Caco-2 (cell line): ENCODE measurements around the gene MEX3A. TPM values are rescaled to one million over a fixed set of nuclear protein-coding genes. Genes with fewer than 3 reads are reported as not detected.

Experiments
- BruUV-seq: library from RNA; stranded (reverse); fragments of 400-500 nt; replicated peaks from 2 replicates; lab custom pipeline; 2021; lab: Mats Ljungman, UMichigan
- CTCF ChIA-PET: fragments of 300-600 bp; sonication (Branson Sonifier 250); formaldehyde crosslinking; loops from one replicate; lab custom pipeline; 2022; ENCODE audit warnings: antibody characterized with exemption; lab: Charles Lee
- POLR2A ChIA-PET: fragments of 300-600 bp; sonication (Branson Sonifier 250); formaldehyde crosslinking; loops from one replicate; lab custom pipeline; 2022; ENCODE audit warnings: antibody characterized with exemption; lab: Charles Lee
- DNase-seq, 2 experiments: peaks; one replicate each; pipeline versions ENCODE4 v3.0.0 to v3.0.0-alpha.2; 2020 to 2022
- H3K27me3 ChIP-seq: replicated peaks from 2 replicates; pipeline ENCODE4 v1.6.0; 2011; ENCODE audit warnings: low read length; ENCODE audit not compliant: control insufficient read depth, insufficient read depth
- H3K36me3 ChIP-seq: 2 replicates; pipeline ENCODE4 v1.5.1; 2011; ENCODE audit warnings: low read length; ENCODE audit not compliant: control insufficient read depth, insufficient read depth
- H3K4me1 ChIP-seq: fragments of 250-450 bp; sonication (Bioruptor Pico); 2 replicates; pipeline ENCODE4 v1.5.1; 2020; ENCODE audit warnings: mild to moderate bottlenecking
- H3K4me3 ChIP-seq: 2 replicates; pipeline ENCODE4 v1.5.1; 2011; ENCODE audit warnings: low read depth, mild to moderate bottlenecking, control low read depth, low read length
- H3K9me3 ChIP-seq: fragments of 250-450 bp; sonication (Bioruptor Pico); 2 replicates; pipeline ENCODE4 v1.5.1; 2020; ENCODE audit warnings: mild to moderate bottlenecking, moderate library complexity
- H3K27ac Mint-ChIP-seq: one replicate; pipeline ENCODE4 v1.8.0; 2022; ENCODE audit warnings: mixed read lengths; ENCODE audit not compliant: unreplicated experiment
- H3K27me3 Mint-ChIP-seq: one replicate; pipeline ENCODE4 v1.8.0; 2022; ENCODE audit warnings: mixed read lengths; ENCODE audit not compliant: insufficient read depth, unreplicated experiment
- H3K36me3 Mint-ChIP-seq: one replicate; pipeline ENCODE4 v1.8.0; 2022; ENCODE audit warnings: mild to moderate bottlenecking, mixed read lengths; ENCODE audit not compliant: insufficient read depth, unreplicated experiment
- H3K4me1 Mint-ChIP-seq: one replicate; pipeline ENCODE4 v1.8.0; 2022; ENCODE audit warnings: low read depth, mixed read lengths; ENCODE audit not compliant: unreplicated experiment
- H3K4me3 Mint-ChIP-seq: one replicate; pipeline ENCODE4 v1.8.0; 2022; ENCODE audit warnings: mild to moderate bottlenecking, moderate library complexity, mixed read lengths; ENCODE audit not compliant: unreplicated experiment
- H3K9me3 Mint-ChIP-seq: one replicate; pipeline ENCODE4 v1.8.0; 2022; ENCODE audit warnings: mixed read lengths; ENCODE audit not compliant: unreplicated experiment
- CTCF ChIP-seq, 2 experiments: fragments of 200-600 bp in 1 of 2; IDR thresholded peaks; 1 replicate in 1 of 2; 2 replicates in 1 of 2; pipeline versions ENCODE4 v1.5.1 to v1.8.0; 2011 to 2022; ENCODE audit warnings: antibody characterized with exemption in 1 of 2, control low read depth in 1 of 2, inconsistent platforms in 1 of 2, low read depth in 1 of 2, low read length in 1 of 2, mild to moderate bottlenecking in 1 of 2, moderate library complexity in 1 of 2; ENCODE audit not compliant: insufficient read depth in 1 of 2, severe bottlenecking in 1 of 2, unreplicated experiment in 1 of 2
- intact Hi-C: fragments of 100-400 bp; cut with micrococcal nuclease; formaldehyde crosslinking; loops from one replicate; pipeline ENCODE4 v1.10.0; 2022; ENCODE audit not compliant: unreplicated experiment
- total RNA-seq: library from RNA; stranded (reverse); gene quantifications from 2 replicates; pipeline ENCODE4 v1.2.3, GENCODE V29; 2022

Gene MEX3A
- total RNA-seq, 1 experiment from 2014 or later, result 8.9 TPM

GRCh38 chr1:156090138-156090839 lies 8.0 kb upstream of the MEX3A start:
- no peaks in the 10 kb centered on the region for H3K27me3 ChIP-seq
- CTCF ChIA-PET, result interaction anchor here (0.7 to 1.9 kb wide), 6 partner anchors 11 to 135 kb away, joined by 3 to 11 read pairs (median 4); no protein-coding TSS in a partner anchor
- no peaks in the 10 kb centered on the region for H3K9me3 ChIP-seq
- H3K4me1 ChIP-seq, result peaks cover 26% of the 10 kb centered on the region
- Mint-ChIP-seq H3K9me3 (no peaks in the 10 kb centered on the region), H3K36me3 (peaks cover 15% of the 10 kb centered on the region), H3K27me3 (no peaks in the 10 kb centered on the region), H3K4me3 (no peak overlapping the region), H3K27ac (peak overlapping the region; percentile 60), H3K4me1 (peaks cover 24% of the 10 kb centered on the region)
- no TSS peak for BruUV-seq
- DNase-seq, result no peak
- intact Hi-C loops, result loop anchor here (1.0 kb wide), 1 partner anchor 40 kb away; no protein-coding TSS in a partner anchor
- no peak overlapping the region for H3K4me3 ChIP-seq
- TF ChIP-seq CTCF (IDR thresholded peaks at IDR 0.05; ENCODE audit: insufficient read depth in 1 of 2, low read depth in 1 of 2, low read length in 1 of 2, severe bottlenecking in 1 of 2, unreplicated experiment in 1 of 2), result no peak
- peaks cover 1% of the 10 kb centered on the region; the same call in 1 of the 2 replicates for H3K36me3 ChIP-seq
- POLR2A ChIA-PET, result no interaction called here

GRCh38 chr1:156089704-156090103 lies 7.4 kb upstream of the MEX3A start:
- no TSS peak for BruUV-seq
- H3K27ac Mint-ChIP-seq, result no peak overlapping the region
- Histone ChIP-seq H3K4me3 (no peak overlapping the region), H3K9me3 (no peaks in the 10 kb centered on the region), H3K36me3 (peaks cover 1% of the 10 kb centered on the region; the same call in 1 of the 2 replicates), H3K4me1 (peaks cover 32% of the 10 kb centered on the region), H3K27me3 (no peaks in the 10 kb centered on the region)
- DNase-seq, result no peak
- peaks cover 23% of the 10 kb centered on the region for H3K4me1 Mint-ChIP-seq
- TF ChIP-seq CTCF (IDR thresholded peaks at IDR 0.05; ENCODE audit: insufficient read depth in 1 of 2, low read depth in 1 of 2, low read length in 1 of 2, severe bottlenecking in 1 of 2, unreplicated experiment in 1 of 2), result no peak
- CTCF ChIA-PET, result interaction anchor here (0.7 to 1.9 kb wide), 3 partner anchors 41 to 135 kb away, joined by 3 to 11 read pairs (median 4); no protein-coding TSS in a partner anchor
- no peak overlapping the region for H3K4me3 Mint-ChIP-seq
- peaks cover 15% of the 10 kb centered on the region for H3K36me3 Mint-ChIP-seq
- intact Hi-C loops, result loop anchor here (1.0 kb wide), 1 partner anchor 41 kb away; no protein-coding TSS in a partner anchor
- H3K9me3 Mint-ChIP-seq, result no peaks in the 10 kb centered on the region
- POLR2A ChIA-PET, result no interaction called here
- no peaks in the 10 kb centered on the region for H3K27me3 Mint-ChIP-seq

GRCh38 chr1:156086256-156086662 lies 4.0 kb upstream of the MEX3A start:
- Mint-ChIP-seq H3K36me3 (peaks cover 15% of the 10 kb centered on the region), H3K27me3 (no peaks in the 10 kb centered on the region), H3K27ac (peak overlapping the region; percentile 81), H3K4me1 (peaks cover 40% of the 10 kb centered on the region), H3K9me3 (no peaks in the 10 kb centered on the region), H3K4me3 (peak overlapping the region; percentile 32)
- peaks cover 39% of the 10 kb centered on the region for H3K4me1 ChIP-seq
- POLR2A ChIA-PET, result interaction anchor here (0.7 kb wide), 1 partner anchor 32 kb away, joined by 4 read pairs; no protein-coding TSS in a partner anchor
- DNase-seq, result peak; percentile 90 to 91
- CTCF ChIA-PET, result interaction anchor here (1.0 kb wide), 1 partner anchor 44 kb away, joined by 3 read pairs; no protein-coding TSS in a partner anchor
- H3K9me3 ChIP-seq, result no peaks in the 10 kb centered on the region
- peaks cover 1% of the 10 kb centered on the region; the same call in 1 of the 2 replicates for H3K36me3 ChIP-seq
- no TSS peak for BruUV-seq
- intact Hi-C loops, result loop anchor here (1.0 to 2.0 kb wide), 4 partner anchors 20 to 139 kb away; partner anchors contain the start of gene LAMTOR2
- H3K4me3 ChIP-seq, result no peak overlapping the region
- H3K27me3 ChIP-seq, result no peaks in the 10 kb centered on the region
- TF ChIP-seq CTCF (IDR thresholded peaks at IDR 0.05; ENCODE audit: insufficient read depth in 1 of 2, low read depth in 1 of 2, low read length in 1 of 2, severe bottlenecking in 1 of 2, unreplicated experiment in 1 of 2), result no peak
